Stimulated activated naive CD8-positive, alpha-beta T cell treated with anti-CD3 and anti-CD28 coated beads, Interleukin-15, Interleukin-2, amounts not matched to agents 100 ng/mL and 50 ng/mL, for 24 hours (primary cell): Measurements from ENCODE around the gene CSRNP3.

Source experiments
- H3K27ac Mint-ChIP-seq: one replicate; pipeline ENCODE4 v1.8.0; 2021; ENCODE audit warnings: mild to moderate bottlenecking, mixed read lengths
- H3K27me3 Mint-ChIP-seq: one replicate; pipeline ENCODE4 v1.8.0; 2021; ENCODE audit warnings: mixed read lengths
- H3K36me3 Mint-ChIP-seq: one replicate; pipeline ENCODE4 v1.8.0; 2021; ENCODE audit warnings: low read depth, mixed read lengths
- H3K4me1 Mint-ChIP-seq: one replicate; pipeline ENCODE4 v1.8.0; 2021; ENCODE audit warnings: low read depth, mixed read lengths
- H3K4me3 Mint-ChIP-seq: one replicate; pipeline ENCODE4 v1.8.0; 2021; ENCODE audit warnings: mild to moderate bottlenecking, mixed read lengths
- H3K9me3 Mint-ChIP-seq: one replicate; pipeline ENCODE4 v1.8.0; 2021; ENCODE audit warnings: mixed read lengths

CSRNP3 gene, protein sequence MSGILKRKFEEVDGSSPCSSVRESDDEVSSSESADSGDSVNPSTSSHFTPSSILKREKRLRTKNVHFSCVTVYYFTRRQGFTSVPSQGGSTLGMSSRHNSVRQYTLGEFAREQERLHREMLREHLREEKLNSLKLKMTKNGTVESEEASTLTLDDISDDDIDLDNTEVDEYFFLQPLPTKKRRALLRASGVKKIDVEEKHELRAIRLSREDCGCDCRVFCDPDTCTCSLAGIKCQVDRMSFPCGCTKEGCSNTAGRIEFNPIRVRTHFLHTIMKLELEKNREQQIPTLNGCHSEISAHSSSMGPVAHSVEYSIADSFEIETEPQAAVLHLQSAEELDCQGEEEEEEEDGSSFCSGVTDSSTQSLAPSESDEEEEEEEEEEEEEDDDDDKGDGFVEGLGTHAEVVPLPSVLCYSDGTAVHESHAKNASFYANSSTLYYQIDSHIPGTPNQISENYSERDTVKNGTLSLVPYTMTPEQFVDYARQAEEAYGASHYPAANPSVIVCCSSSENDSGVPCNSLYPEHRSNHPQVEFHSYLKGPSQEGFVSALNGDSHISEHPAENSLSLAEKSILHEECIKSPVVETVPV

GRCh38 chr2:165469417-165469816 is at the start of gene CSRNP3:
TSS of gene CSRNP3 (plus strand) at chr2:165469698. CDS start at chr2:165595066, 125,368 bp downstream.
- H3K27ac Mint-ChIP-seq, result no peak within 1 kb of the TSS
- H3K36me3 Mint-ChIP-seq, result no peaks in the 10 kb centered on the region
- H3K4me1 Mint-ChIP-seq, result no peaks in the 10 kb centered on the region
- no peaks in the 10 kb centered on the region for H3K9me3 Mint-ChIP-seq
- peaks cover 3% of the 10 kb centered on the region for H3K27me3 Mint-ChIP-seq
- H3K4me3 Mint-ChIP-seq, result no peak within 1 kb of the TSS

GRCh38 chr2:165420231-165420630 is 49.3 kb upstream of the CSRNP3 start:
- Mint-ChIP-seq H3K4me1 (no peaks in the 10 kb centered on the region), H3K27me3 (peaks cover 15% of the 10 kb centered on the region), H3K9me3 (no peaks in the 10 kb centered on the region), H3K4me3 (no peak overlapping the region), H3K27ac (no peak overlapping the region), H3K36me3 (no peaks in the 10 kb centered on the region)

DNA sequence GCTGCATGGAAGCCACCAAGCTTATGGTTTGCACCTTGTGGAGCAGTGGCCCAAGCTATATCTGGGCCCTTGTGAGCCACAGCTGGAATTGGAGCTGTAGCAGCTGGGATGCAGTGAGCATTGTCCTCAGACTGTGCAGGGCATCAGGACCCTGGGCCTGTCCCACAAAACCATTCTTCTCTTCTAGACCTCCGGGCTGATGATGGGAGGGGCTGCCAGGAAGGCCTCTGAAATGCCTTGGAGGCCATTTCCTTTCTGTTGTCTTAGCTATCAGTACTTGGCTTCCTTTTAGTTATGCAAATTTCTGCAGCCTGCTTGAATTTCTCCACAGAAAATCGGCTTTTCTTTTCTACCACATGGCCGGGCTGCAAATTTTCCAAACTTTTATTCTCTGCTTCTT is 46.4 kb upstream of the CSRNP3 start:
- H3K9me3 Mint-ChIP-seq, result no peaks in the 10 kb centered on the region
- H3K4me3 Mint-ChIP-seq, result no peak overlapping the region
- peaks cover 5% of the 10 kb centered on the region for H3K27me3 Mint-ChIP-seq
- H3K36me3 Mint-ChIP-seq, result no peaks in the 10 kb centered on the region
- no peaks in the 10 kb centered on the region for H3K4me1 Mint-ChIP-seq
- H3K27ac Mint-ChIP-seq, result no peak overlapping the region

- no peaks in the 10 kb centered on the region for H3K27me3 Mint-ChIP-seq
- H3K4me3 Mint-ChIP-seq, result no peak overlapping the region
- no peaks in the 10 kb centered on the region for H3K4me1 Mint-ChIP-seq
- H3K9me3 Mint-ChIP-seq, result no peaks in the 10 kb centered on the region
- no peaks in the 10 kb centered on the region for H3K36me3 Mint-ChIP-seq
- no peak overlapping the region for H3K27ac Mint-ChIP-seq
Observed at GRCh38 chr2:165425556-165425955, 43.9 kb upstream of the CSRNP3 start.

DNA sequence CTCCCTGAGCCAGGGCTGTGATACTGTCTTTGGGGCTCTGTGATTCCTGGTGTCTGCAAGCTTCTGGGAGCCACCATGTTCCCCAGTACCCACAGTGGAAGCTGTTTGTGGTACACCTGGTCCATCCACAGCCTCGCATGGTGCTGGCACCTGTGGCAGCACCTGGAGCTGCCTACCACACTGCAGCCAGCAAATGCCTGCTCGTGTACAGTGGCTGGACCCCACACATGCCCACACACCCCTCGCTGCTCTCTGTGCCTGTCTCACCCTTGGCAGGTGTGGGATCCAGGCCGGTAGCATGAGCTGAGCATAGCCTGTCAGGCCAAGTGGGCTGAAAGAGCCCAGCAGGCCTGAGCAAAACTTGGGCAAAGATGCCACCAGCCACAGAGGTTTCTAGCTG is 41.8 kb upstream of the CSRNP3 start:
- Mint-ChIP-seq H3K4me3 (no peak overlapping the region), H3K9me3 (no peaks in the 10 kb centered on the region), H3K36me3 (no peaks in the 10 kb centered on the region), H3K4me1 (no peaks in the 10 kb centered on the region), H3K27ac (no peak overlapping the region), H3K27me3 (no peaks in the 10 kb centered on the region)

DNA sequence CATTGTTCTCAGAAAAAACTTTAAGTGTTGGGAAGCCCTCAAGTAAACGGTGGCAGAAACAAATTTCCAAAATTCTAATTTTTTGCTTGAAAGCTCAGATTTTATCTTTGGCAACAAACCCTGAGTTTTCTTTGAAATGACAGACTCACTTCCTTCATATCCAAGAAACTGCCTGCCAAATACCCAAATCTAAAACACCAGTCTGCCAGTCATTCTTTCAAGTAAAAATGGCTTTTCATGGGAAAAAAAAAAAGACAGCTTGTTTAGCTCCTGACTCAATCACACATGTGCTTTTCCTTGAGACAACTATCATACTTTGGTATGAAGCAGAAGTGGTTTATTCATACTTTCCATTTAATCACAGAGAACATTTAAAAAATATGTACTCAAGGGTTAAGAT is 40.6 kb upstream of the CSRNP3 start:
- Mint-ChIP-seq H3K4me1 (no peaks in the 10 kb centered on the region), H3K27me3 (no peaks in the 10 kb centered on the region), H3K9me3 (no peaks in the 10 kb centered on the region), H3K4me3 (no peak overlapping the region), H3K36me3 (no peaks in the 10 kb centered on the region), H3K27ac (no peak overlapping the region)

DNA sequence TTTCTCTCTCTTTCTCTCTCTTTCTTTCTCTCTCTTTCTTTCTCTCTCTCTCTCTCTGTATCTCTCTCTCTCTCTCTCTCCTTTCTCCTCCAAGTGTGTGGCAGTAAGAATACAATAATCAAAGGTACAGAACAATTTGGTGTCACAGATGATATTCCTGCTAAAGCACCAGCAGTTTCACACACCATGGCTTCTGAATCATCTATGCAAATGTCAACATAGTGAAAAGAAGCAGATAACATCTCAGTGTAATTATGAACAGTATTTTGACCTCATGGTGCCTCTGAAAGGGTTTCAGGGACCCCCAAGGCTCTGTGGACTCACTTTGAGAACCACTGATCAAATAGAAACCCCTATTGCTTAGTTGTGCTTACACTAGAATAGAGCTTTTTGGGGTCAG is 38.5 kb upstream of the CSRNP3 start:
- no peak overlapping the region for H3K27ac Mint-ChIP-seq
- no peaks in the 10 kb centered on the region for H3K36me3 Mint-ChIP-seq
- H3K4me1 Mint-ChIP-seq, result no peaks in the 10 kb centered on the region
- H3K4me3 Mint-ChIP-seq, result no peak overlapping the region
- no peaks in the 10 kb centered on the region for H3K27me3 Mint-ChIP-seq
- no peaks in the 10 kb centered on the region for H3K9me3 Mint-ChIP-seq

DNA sequence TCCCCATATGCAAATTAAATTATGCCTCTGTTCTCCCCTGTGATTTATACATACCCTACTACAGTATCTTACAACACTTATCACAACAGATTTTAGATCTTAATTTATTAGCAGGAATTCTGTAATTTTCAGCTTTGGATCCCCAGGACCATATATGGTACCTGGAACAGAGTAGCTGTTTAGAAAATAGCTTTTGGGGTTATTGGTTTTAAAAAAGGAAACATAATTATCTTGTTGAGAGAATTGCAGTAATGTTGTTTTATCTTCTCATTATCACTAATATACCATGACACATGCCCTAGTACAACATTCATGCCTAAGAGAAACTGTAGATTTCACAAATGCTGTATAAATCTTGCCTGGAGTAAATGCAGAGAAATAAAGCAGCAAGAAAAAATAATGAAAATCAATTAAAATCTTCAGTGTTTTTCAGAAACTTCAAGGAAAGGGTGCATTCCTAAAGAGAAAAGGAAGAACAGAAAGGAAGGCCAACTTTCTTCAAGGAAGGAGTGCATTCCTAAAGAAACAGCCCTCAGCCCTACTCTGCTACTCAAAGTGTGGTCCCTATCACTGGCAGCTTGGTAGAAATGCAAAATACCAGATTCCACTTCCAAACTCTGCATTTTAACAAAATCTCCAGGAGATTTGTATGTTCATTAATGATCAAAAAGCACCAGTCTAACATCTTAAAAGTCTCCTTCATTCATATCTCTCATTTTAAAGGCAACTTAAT is 37.1 kb upstream of the CSRNP3 start:
- no peak overlapping the region for H3K27ac Mint-ChIP-seq
- no peaks in the 10 kb centered on the region for H3K27me3 Mint-ChIP-seq
- H3K4me1 Mint-ChIP-seq, result no peaks in the 10 kb centered on the region
- H3K36me3 Mint-ChIP-seq, result no peaks in the 10 kb centered on the region
- H3K9me3 Mint-ChIP-seq, result no peaks in the 10 kb centered on the region
- no peak overlapping the region for H3K4me3 Mint-ChIP-seq

DNA sequence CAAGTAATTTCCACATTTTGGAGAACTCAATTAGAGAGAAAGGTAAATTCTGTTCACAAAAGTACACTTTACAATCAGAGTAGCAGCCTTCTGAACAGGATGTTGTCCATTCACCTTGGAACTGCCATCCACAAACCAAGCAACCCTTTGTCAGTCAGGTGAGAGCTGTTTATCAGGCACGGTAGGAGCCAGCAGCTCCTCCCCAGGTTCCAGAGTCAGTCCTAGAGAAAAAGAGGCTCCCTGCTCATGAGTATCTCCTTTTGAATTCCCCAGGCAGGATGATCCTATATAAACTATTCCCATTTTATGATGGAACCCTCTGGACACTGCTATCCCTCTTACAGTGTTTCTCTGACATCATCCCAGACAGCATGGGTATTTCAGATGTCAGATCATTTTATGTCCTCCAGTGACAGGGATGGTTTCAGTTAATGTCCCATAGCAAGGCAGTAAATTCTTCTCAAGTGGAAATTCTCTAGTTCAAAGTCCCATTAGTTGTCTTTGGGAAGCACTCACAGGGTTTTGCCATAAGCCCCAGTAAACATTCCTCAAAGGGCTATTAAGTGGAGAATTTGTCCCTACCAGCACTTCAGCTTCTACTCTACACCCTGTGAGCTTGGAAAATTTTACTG is 34.5 kb upstream of the CSRNP3 start:
- Mint-ChIP-seq H3K4me1 (no peaks in the 10 kb centered on the region), H3K27me3 (no peaks in the 10 kb centered on the region), H3K27ac (no peak overlapping the region), H3K9me3 (no peaks in the 10 kb centered on the region), H3K36me3 (no peaks in the 10 kb centered on the region), H3K4me3 (no peak overlapping the region)

DNA sequence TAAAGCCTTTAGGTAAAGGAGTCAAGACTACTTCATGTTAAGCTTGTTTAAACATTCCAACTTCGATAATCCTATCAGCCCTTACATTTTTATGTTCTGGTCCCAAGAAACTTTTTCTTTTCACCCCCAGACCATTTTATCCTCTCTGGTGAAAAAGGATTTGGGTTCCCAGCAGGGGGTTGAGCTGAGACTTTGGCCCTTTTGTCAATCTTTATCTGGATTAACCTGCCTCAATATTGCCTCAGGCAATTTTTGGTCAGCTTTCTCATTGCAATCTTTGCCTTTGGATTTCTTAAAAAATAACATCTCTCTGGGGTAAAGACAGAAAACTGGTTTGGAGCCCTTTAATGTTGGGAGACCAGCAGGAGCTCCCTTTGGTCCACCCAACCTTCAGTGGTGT is 33.9 kb upstream of the CSRNP3 start:
- no peak overlapping the region for H3K4me3 Mint-ChIP-seq

DNA sequence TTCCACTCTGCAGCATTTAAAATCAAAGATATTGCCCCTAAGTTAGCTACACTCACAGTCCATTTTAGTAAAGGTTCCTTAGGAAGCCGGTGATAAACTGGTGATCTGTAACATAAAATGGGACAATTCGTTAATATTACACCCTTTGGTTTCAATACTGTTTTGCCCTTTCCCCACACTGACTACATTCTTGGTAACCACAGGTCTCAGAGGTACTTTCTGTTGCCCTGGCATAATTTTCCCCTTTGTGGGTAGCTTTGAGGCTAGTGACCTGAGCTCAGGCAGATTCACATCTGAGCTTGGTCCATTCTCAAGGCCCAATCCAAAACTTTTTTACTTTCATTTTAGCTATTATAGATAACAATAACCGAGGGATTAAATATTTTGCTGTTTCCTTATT is 32.9 kb upstream of the CSRNP3 start:
- H3K9me3 Mint-ChIP-seq, result no peaks in the 10 kb centered on the region
- H3K27ac Mint-ChIP-seq, result no peak overlapping the region
- no peak overlapping the region for H3K4me3 Mint-ChIP-seq
- no peaks in the 10 kb centered on the region for H3K36me3 Mint-ChIP-seq
- H3K27me3 Mint-ChIP-seq, result no peaks in the 10 kb centered on the region
- peaks cover 4% of the 10 kb centered on the region for H3K4me1 Mint-ChIP-seq

More for the DNA sequence above, 33.9 kb upstream of the CSRNP3 start:
- no peaks in the 10 kb centered on the region for H3K36me3 Mint-ChIP-seq
- no peaks in the 10 kb centered on the region for H3K27me3 Mint-ChIP-seq
- no peaks in the 10 kb centered on the region for H3K9me3 Mint-ChIP-seq
- H3K27ac Mint-ChIP-seq, result no peak overlapping the region
- peaks cover 4% of the 10 kb centered on the region for H3K4me1 Mint-ChIP-seq

- Mint-ChIP-seq H3K4me3 (no peak overlapping the region), H3K9me3 (no peaks in the 10 kb centered on the region), H3K27ac (no peak overlapping the region), H3K4me1 (peaks cover 14% of the 10 kb centered on the region), H3K36me3 (no peaks in the 10 kb centered on the region), H3K27me3 (no peaks in the 10 kb centered on the region)
Observed at GRCh38 chr2:165440367-165440766, 29.1 kb upstream of the CSRNP3 start.

GRCh38 chr2:165443511-165443910 is 26.0 kb upstream of the CSRNP3 start:
- H3K9me3 Mint-ChIP-seq, result no peaks in the 10 kb centered on the region
- no peak overlapping the region for H3K27ac Mint-ChIP-seq
- peaks cover 14% of the 10 kb centered on the region for H3K4me1 Mint-ChIP-seq
- H3K36me3 Mint-ChIP-seq, result no peaks in the 10 kb centered on the region
- H3K27me3 Mint-ChIP-seq, result no peaks in the 10 kb centered on the region
- H3K4me3 Mint-ChIP-seq, result no peak overlapping the region

- H3K4me1 Mint-ChIP-seq, result peaks cover 5% of the 10 kb centered on the region
- H3K36me3 Mint-ChIP-seq, result no peaks in the 10 kb centered on the region
- H3K9me3 Mint-ChIP-seq, result no peaks in the 10 kb centered on the region
- no peak overlapping the region for H3K4me3 Mint-ChIP-seq
- peaks cover 6% of the 10 kb centered on the region for H3K27me3 Mint-ChIP-seq
- no peak overlapping the region for H3K27ac Mint-ChIP-seq
Observed at GRCh38 chr2:165448406-165448805, 21.1 kb upstream of the CSRNP3 start.

GRCh38 chr2:165450156-165450555 is 19.3 kb upstream of the CSRNP3 start:
- Mint-ChIP-seq H3K4me3 (no peak overlapping the region), H3K36me3 (no peaks in the 10 kb centered on the region), H3K27ac (no peak overlapping the region), H3K27me3 (peaks cover 10% of the 10 kb centered on the region), H3K4me1 (no peaks in the 10 kb centered on the region), H3K9me3 (no peaks in the 10 kb centered on the region)
